HCT116 (cell line): ENCODE measurements around the gene MAP2K2. TPM values are rescaled to one million over a fixed set of nuclear protein-coding genes. Genes with fewer than 3 reads are reported as not detected.

Experiments used
- ATAC-seq: fragments of 200-7000 bp; cut with Tn5 transposase; 2 replicates; pipeline ENCODE4 v1.9.1; 2020; ENCODE audit warnings: mild to moderate bottlenecking, moderate library complexity
- BruUV-seq: library from RNA; stranded (reverse); fragments of 400-500 nt; replicated peaks from 2 replicates; lab custom pipeline; 2021; lab: Mats Ljungman, UMichigan
- CTCF ChIA-PET: fragments of 300-600 bp; sonication (Branson Sonifier 250); formaldehyde crosslinking; loops from one replicate; lab custom pipeline; 2021; ENCODE audit warnings: antibody characterized with exemption; lab: Charles Lee
- POLR2A ChIA-PET: fragments of 300-600, 350-600 bp; sonication (Branson Sonifier 250); formaldehyde crosslinking; loops from one replicate; lab custom pipeline; 2021; ENCODE audit warnings: antibody characterized with exemption; lab: Charles Lee
- RAD21 ChIA-PET, 2 experiments: fragments of 300-600 bp; sonication (Branson Sonifier 250); formaldehyde crosslinking; loops; one replicate each; lab custom pipeline; 2023; ENCODE audit warnings: low total read pairs in 2 of 2; ENCODE audit not compliant: uncharacterized antibody in 2 of 2, unreplicated experiment in 2 of 2, low non-redundant PET in 1 of 2; lab: Charles Lee
- DNase-seq: peaks from one replicate; pipeline ENCODE4 v3.0.0-alpha.2; 2010; ENCODE audit warnings: low read depth, low spot score
- H2AFZ ChIP-seq: fragments of 200-600 bp; shearing (Covaris generic), sonication (generic); 2 replicates; pipeline ENCODE4 v1.6.1; 2017; ENCODE audit warnings: low read depth, mixed run types, mixed read lengths, antibody characterized with exemption, low read length; ENCODE audit not compliant: poor library complexity, severe bottlenecking
- H3K27ac ChIP-seq: 2 replicates; pipeline ENCODE4 v1.5.1; 2012; ENCODE audit warnings: low read depth, low read length
- H3K27me3 ChIP-seq: fragments of 200-600 bp; sonication (generic); 2 replicates; pipeline ENCODE4 v1.6.1; 2016; ENCODE audit warnings: mixed run types, low read length, mixed read lengths; ENCODE audit not compliant: insufficient read depth
- H3K36me3 ChIP-seq, 2 experiments: fragments of 200-500 bp in 1 of 2; fragments of 200-600 bp in 1 of 2; sonication (Bioruptor generic) in 1 of 2; sonication (generic) in 1 of 2; 2 replicates each; pipeline versions ENCODE4 v1.5.1 to v1.6.1; 2014 to 2016; ENCODE audit warnings: low read length in 2 of 2, inconsistent platforms in 1 of 2, mixed read lengths in 1 of 2, mixed run types in 1 of 2; ENCODE audit not compliant: insufficient read depth in 2 of 2, control insufficient read depth in 1 of 2
- H3K4me1 ChIP-seq, 2 experiments: fragments of 200-600 bp in 1 of 2; sonication (generic) in 1 of 2; 2 replicates each; pipeline versions ENCODE4 v1.5.1 to v1.6.1; 2012 to 2017; ENCODE audit warnings: low read length in 2 of 2, inconsistent platforms in 1 of 2, mild to moderate bottlenecking in 1 of 2, mixed read lengths in 1 of 2, mixed run types in 1 of 2, moderate library complexity in 1 of 2; ENCODE audit not compliant: insufficient read depth in 2 of 2, control insufficient read depth in 1 of 2
- H3K4me2 ChIP-seq: fragments of 200-600 bp; sonication (generic); 2 replicates; pipeline ENCODE4 v1.6.1; 2017; ENCODE audit warnings: mixed run types, low read length, mixed read lengths
- H3K4me3 ChIP-seq, 2 experiments: fragments of 200-600 bp in 1 of 2; sonication (generic) in 1 of 2; replicated peaks in 1 of 2; 2 replicates each; pipeline ENCODE4 v1.5.1; 2011 to 2016; ENCODE audit warnings: low read length in 2 of 2, control low read depth in 1 of 2, low read depth in 1 of 2, mild to moderate bottlenecking in 1 of 2, mixed read lengths in 1 of 2, mixed run types in 1 of 2
- H3K79me2 ChIP-seq: fragments of 200-600 bp; sonication (generic); 2 replicates; pipeline ENCODE4 v1.6.1; 2017; ENCODE audit warnings: mild to moderate bottlenecking, mixed run types, low read length, moderate library complexity, mixed read lengths; ENCODE audit not compliant: insufficient read depth
- H3K9ac ChIP-seq: fragments of 200-600 bp; sonication (generic); 2 replicates; pipeline ENCODE4 v1.6.1; 2016; ENCODE audit warnings: low read length, mixed read lengths
- H3K9me2 ChIP-seq: fragments of 200-600 bp; sonication (generic), shearing (Covaris generic); 2 replicates; pipeline ENCODE4 v1.6.1; 2017; ENCODE audit warnings: mixed run types, mild to moderate bottlenecking, moderate library complexity; ENCODE audit not compliant: insufficient read depth
- H3K9me3 ChIP-seq, 2 experiments: fragments of 200-500 bp in 1 of 2; fragments of 200-600 bp in 1 of 2; sonication (Bioruptor generic) in 1 of 2; sonication (generic) in 1 of 2; 2 replicates each; pipeline ENCODE4 v1.6.1; 2014 to 2017; ENCODE audit warnings: low read length in 2 of 2, mixed read lengths in 2 of 2, inconsistent platforms in 1 of 2, low read depth in 1 of 2, mild to moderate bottlenecking in 1 of 2, mixed run types in 1 of 2, moderate library complexity in 1 of 2; ENCODE audit not compliant: control insufficient read depth in 1 of 2, insufficient read depth in 1 of 2
- H4K20me1 ChIP-seq: fragments of 200-600 bp; sonication (generic), shearing (Covaris generic); 2 replicates; pipeline ENCODE4 v1.6.1; 2017; ENCODE audit warnings: mixed run types, mild to moderate bottlenecking, moderate library complexity; ENCODE audit not compliant: insufficient read depth
- CTCF ChIP-seq, 3 experiments: fragments of 200-600 bp in 1 of 3; sonication (generic) in 1 of 3; IDR thresholded peaks in 2 of 3; conservative IDR thresholded peaks in 1 of 3; 2 replicates each; pipeline ENCODE4 v1.5.1; 2012 to 2017; ENCODE audit warnings: low read depth in 2 of 3, low read length in 2 of 3, antibody characterized with exemption in 1 of 3, borderline replicate concordance in 1 of 3, control low read depth in 1 of 3, mild to moderate bottlenecking in 1 of 3, mixed read lengths in 1 of 3, mixed run types in 1 of 3, moderate library complexity in 1 of 3; ENCODE audit not compliant: insufficient read depth in 1 of 3
- RAD21 ChIP-seq: IDR thresholded peaks from 2 replicates; pipeline ENCODE4 v1.6.1; 2012; ENCODE audit warnings: low read depth, mild to moderate bottlenecking
- YY1 ChIP-seq: IDR thresholded peaks from 2 replicates; pipeline ENCODE4 v1.6.1; 2011; ENCODE audit warnings: low read length, low read depth, moderate library complexity, mild to moderate bottlenecking; ENCODE audit not compliant: insufficient replicate concordance; ENCODE audit errors: extremely low read depth
- ZFX ChIP-seq: fragments of 450-650 bp; IDR thresholded peaks from 2 replicates; pipeline ENCODE4 v1.6.1; 2017
- intact Hi-C: fragments of 100-400 bp; cut with micrococcal nuclease; formaldehyde crosslinking; loops from 2 replicates; pipeline ENCODE4 v1.10.0; 2022
- total RNA-seq: library from RNA; stranded (reverse); gene quantifications from one replicate; pipeline ENCODE4 v1.2.1, GENCODE V29; 2021; ENCODE audit not compliant: unreplicated experiment

MAP2K2 gene
- total RNA-seq, 1 experiment from 2014 or later, result 186 TPM

GRCh38 chr19:4140237-4140711 is 16.4 kb upstream of the MAP2K2 start:
- Histone ChIP-seq H3K9me3 (no peaks in the 10 kb centered on the region), H3K4me1 (peaks cover 17 to 46% of the 10 kb centered on the region in 2 experiments), H4K20me1 (no peaks in the 10 kb centered on the region), H3K9ac (no peak overlapping the region), H2AFZ (peak overlapping the region; percentile 93), H3K79me2 (no peaks in the 10 kb centered on the region), H3K4me2 (peak overlapping the region; percentile 75), H3K4me3 (peak overlapping the region; percentile 32 to 50), H3K27ac (peak overlapping the region; percentile 21; the same call in 1 of the 2 replicates), H3K9me2 (no peaks in the 10 kb centered on the region), H3K36me3 (no peaks in the 10 kb centered on the region), H3K27me3 (no peaks in the 10 kb centered on the region)
- TF ChIP-seq RAD21 (peak; percentile 86), ZFX (no peak), YY1 (peak; percentile 20), CTCF (IDR thresholded peaks at IDR 0.05 in 2 of 3, conservative IDR thresholded peaks at IDR 0.05 in 1 of 3; ENCODE audit: borderline replicate concordance in 1 of 3, insufficient read depth in 1 of 3, low read depth in 2 of 3, low read length in 2 of 3) (peak; percentile 69 to 86 (median 82))
- ChIA-PET POLR2A (interaction anchor here (1.2 kb wide), 1 partner anchor 9 kb away, joined by 6 read pairs; no protein-coding TSS in a partner anchor), CTCF (interaction anchor here (0.6 to 3.3 kb wide), 25 partner anchors 8 to 833 kb away, joined by 3 to 36 read pairs (median 5); partner anchors contain the start of genes CREB3L3, EEF2, YJU2 and ZBTB7A), RAD21 (interaction anchor here (0.7 to 1.2 kb wide), 2 partner anchors 33 to 60 kb away, joined by 4 read pairs; no protein-coding TSS in a partner anchor)
- intact Hi-C loops, result loop anchor here (1.0 to 10.0 kb wide), 3 partner anchors 47 to 285 kb away; no protein-coding TSS in a partner anchor
- no TSS peak for BruUV-seq
- DNase-seq (peak; percentile 79), ATAC-seq (peak; percentile 82)
